Measurements from ENCODE around the gene ZNF827.

The ZNF827 gene

DNA sequence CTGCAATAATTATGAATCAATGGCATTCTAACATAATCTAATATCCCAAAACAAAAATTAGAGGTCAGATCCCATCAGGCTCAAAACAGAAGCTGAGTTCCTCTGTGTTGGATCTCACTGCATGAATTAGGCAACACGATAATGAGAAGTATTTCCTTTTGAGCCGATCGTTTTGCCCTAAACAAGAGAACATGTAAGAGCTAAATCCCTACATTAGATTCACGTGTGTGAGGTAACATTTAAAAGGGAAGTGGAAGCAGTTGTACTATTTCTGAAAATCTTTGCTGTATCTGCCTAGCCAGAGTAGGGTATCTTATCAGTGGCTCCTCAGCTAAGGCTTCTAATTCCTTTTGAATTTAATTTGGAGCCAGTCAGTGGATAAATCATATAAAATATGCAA is 143.1 kb downstream of the ZNF827 start:
- no peak overlapping the region for H3K27ac ChIP-seq (ENCODE audit: low read depth, low read length)
- H3K27me3 ChIP-seq (ENCODE audit: control insufficient read depth, insufficient read depth, low read length) = no peaks in the 10 kb centered on the region
- H3K4me3 ChIP-seq (ENCODE audit: low read depth, low read length) = no peak overlapping the region
- H3K36me3 ChIP-seq (ENCODE audit: control insufficient read depth, insufficient read depth, low read length) = peaks cover 11% of the 10 kb centered on the region
- H3K9me3 ChIP-seq (ENCODE audit: control insufficient read depth, insufficient read depth, low read depth, low read length) = no peaks in the 10 kb centered on the region
- peaks cover 8% of the 10 kb centered on the region; the same call in 1 of the 2 replicates for H3K4me1 ChIP-seq (ENCODE audit: control insufficient read depth, insufficient read depth, low read length)
- no peak overlapping the region for H3K9ac ChIP-seq (ENCODE audit: low read length)

GRCh38 chr4:145792429-145792828 is 146.2 kb downstream of the ZNF827 start:
- Histone ChIP-seq H3K9me3 (ENCODE audit: control insufficient read depth, insufficient read depth, low read depth, low read length) (no peaks in the 10 kb centered on the region), H3K4me1 (ENCODE audit: control insufficient read depth, insufficient read depth, low read length) (peaks cover 8% of the 10 kb centered on the region; the same call in 1 of the 2 replicates), H3K9ac (ENCODE audit: low read length) (no peak overlapping the region), H3K27me3 (ENCODE audit: control insufficient read depth, insufficient read depth, low read length) (no peaks in the 10 kb centered on the region), H3K4me3 (ENCODE audit: low read depth, low read length) (no peak overlapping the region), H3K27ac (ENCODE audit: low read depth, low read length) (no peak overlapping the region), H3K36me3 (ENCODE audit: control insufficient read depth, insufficient read depth, low read length) (peaks cover 8% of the 10 kb centered on the region)

DNA sequence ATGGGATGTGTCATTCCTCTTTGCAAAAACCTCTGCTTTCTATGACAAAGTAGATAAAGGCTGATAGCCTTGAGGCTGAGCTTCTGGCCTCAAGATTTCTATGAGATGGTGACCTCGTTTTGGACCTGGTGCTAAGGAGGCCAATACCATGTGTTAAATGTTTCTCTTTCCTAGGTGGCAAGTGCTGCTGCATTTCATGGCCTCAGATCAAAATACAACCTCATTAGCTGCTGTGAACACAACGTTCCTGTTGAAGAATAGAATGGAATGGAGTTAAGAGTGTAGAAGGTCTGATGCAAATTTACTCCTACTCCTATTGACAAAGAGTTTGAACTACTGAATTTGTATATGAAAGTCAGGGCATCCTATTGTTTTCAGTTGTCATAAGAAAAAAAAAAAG is 146.6 kb downstream of the ZNF827 start:
- Histone ChIP-seq H3K36me3 (ENCODE audit: control insufficient read depth, insufficient read depth, low read length) (peaks cover 8% of the 10 kb centered on the region), H3K27ac (ENCODE audit: low read depth, low read length) (no peak overlapping the region), H3K9ac (ENCODE audit: low read length) (no peak overlapping the region), H3K4me3 (ENCODE audit: low read depth, low read length) (no peak overlapping the region), H3K4me1 (ENCODE audit: control insufficient read depth, insufficient read depth, low read length) (peaks cover 8% of the 10 kb centered on the region; the same call in 1 of the 2 replicates), H3K27me3 (ENCODE audit: control insufficient read depth, insufficient read depth, low read length) (no peaks in the 10 kb centered on the region), H3K9me3 (ENCODE audit: control insufficient read depth, insufficient read depth, low read depth, low read length) (no peaks in the 10 kb centered on the region)

DNA sequence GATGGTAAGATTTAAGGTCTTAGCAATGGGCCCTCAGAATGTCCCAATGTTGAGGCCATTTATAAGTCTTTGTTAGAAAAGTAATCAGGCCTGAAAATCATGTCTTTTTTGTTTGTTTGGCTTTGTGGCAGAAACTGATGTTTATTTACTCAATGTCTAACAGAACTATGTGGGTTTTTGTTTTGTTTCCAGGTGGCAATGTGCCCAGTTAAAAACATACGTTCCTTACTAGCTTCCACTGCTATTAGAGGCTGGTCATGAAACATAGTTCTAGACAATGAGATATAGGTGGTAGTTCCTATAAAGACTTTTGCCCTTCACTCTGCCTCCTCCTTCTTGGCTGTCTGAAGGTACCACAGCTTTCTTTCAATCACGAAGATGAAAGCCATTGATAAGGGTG is 149.9 kb downstream of the ZNF827 start:
- H3K4me1 ChIP-seq (ENCODE audit: control insufficient read depth, insufficient read depth, low read length) = peaks cover 8% of the 10 kb centered on the region; the same call in 1 of the 2 replicates
- H3K27ac ChIP-seq (ENCODE audit: low read depth, low read length) = no peak overlapping the region
- peaks cover 20% of the 10 kb centered on the region for H3K36me3 ChIP-seq (ENCODE audit: control insufficient read depth, insufficient read depth, low read length)
- H3K27me3 ChIP-seq (ENCODE audit: control insufficient read depth, insufficient read depth, low read length) = no peaks in the 10 kb centered on the region
- peaks cover 5% of the 10 kb centered on the region; the same call in 1 of the 2 replicates for H3K9me3 ChIP-seq (ENCODE audit: control insufficient read depth, insufficient read depth, low read depth, low read length)
- no peak overlapping the region for H3K9ac ChIP-seq (ENCODE audit: low read length)
- H3K4me3 ChIP-seq (ENCODE audit: low read depth, low read length) = no peak overlapping the region

GRCh38 chr4:145786830-145787229 is 151.8 kb downstream of the ZNF827 start:
- Histone ChIP-seq H3K9me3 (ENCODE audit: control insufficient read depth, insufficient read depth, low read depth, low read length) (peaks cover 7% of the 10 kb centered on the region; the same call in 1 of the 2 replicates), H3K4me3 (ENCODE audit: low read depth, low read length) (no peak overlapping the region), H3K9ac (ENCODE audit: low read length) (no peak overlapping the region), H3K36me3 (ENCODE audit: control insufficient read depth, insufficient read depth, low read length) (peaks cover 27% of the 10 kb centered on the region), H3K27ac (ENCODE audit: low read depth, low read length) (no peak overlapping the region), H3K27me3 (ENCODE audit: control insufficient read depth, insufficient read depth, low read length) (no peaks in the 10 kb centered on the region), H3K4me1 (ENCODE audit: control insufficient read depth, insufficient read depth, low read length) (peaks cover 3% of the 10 kb centered on the region; the same call in 1 of the 2 replicates)

DNA sequence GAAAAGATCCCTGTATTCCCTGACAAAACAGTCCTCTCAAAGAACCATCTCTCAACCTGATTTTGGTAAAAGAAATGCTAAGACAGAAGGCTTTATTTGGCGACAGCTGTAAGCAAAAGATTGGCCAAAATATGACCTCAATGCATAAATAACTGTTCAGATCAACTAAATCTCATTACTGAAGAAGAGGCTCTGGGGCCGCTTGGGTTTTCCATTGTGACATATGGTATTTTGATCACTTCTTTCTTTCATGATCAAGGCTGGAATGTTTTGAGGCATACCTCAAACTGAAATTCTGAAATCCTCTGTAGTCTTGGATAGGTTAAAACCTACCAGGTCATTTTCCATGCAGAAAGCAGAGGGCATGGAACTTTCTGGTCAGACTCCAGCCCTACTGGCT is 152.4 kb downstream of the ZNF827 start:
- H3K4me3 ChIP-seq (ENCODE audit: low read depth, low read length) = no peak overlapping the region
- no peak overlapping the region for H3K9ac ChIP-seq (ENCODE audit: low read length)
- no peak overlapping the region for H3K27ac ChIP-seq (ENCODE audit: low read depth, low read length)
- H3K27me3 ChIP-seq (ENCODE audit: control insufficient read depth, insufficient read depth, low read length) = no peaks in the 10 kb centered on the region
- no peaks in the 10 kb centered on the region for H3K4me1 ChIP-seq (ENCODE audit: control insufficient read depth, insufficient read depth, low read length)
- peaks cover 27% of the 10 kb centered on the region for H3K36me3 ChIP-seq (ENCODE audit: control insufficient read depth, insufficient read depth, low read length)
- peaks cover 7% of the 10 kb centered on the region; the same call in 1 of the 2 replicates for H3K9me3 ChIP-seq (ENCODE audit: control insufficient read depth, insufficient read depth, low read depth, low read length)

DNA sequence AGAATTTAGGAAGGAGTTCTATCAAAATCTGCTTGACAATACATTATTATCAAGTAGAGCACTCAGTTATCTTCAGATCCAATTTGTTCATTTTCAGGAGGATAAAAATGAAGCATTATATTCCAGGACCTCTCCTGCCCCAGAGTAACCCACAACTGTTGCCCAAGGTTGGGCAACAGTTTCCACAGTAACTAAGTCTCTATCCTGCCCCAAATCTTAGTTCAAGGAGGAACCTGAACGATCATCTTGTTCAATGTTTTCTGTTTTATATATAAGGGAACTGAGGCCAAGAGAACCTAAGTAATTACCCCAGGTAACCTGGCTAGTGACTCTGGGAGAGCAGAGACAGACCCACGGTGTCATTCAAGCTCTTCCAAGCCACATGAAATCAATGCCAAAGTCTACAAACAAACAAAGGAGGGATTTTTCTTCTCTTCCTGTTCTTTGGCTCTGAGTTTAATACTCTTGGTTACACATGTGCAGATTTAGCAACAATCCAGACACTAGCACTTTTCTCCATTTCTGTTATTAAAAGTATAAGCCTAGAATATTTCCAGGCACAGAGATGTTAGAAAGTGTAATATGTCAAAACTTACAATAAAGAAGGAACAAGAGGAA is 153.1 kb downstream of the ZNF827 start:
- peaks cover 28% of the 10 kb centered on the region for H3K36me3 ChIP-seq (ENCODE audit: control insufficient read depth, insufficient read depth, low read length)
- H3K27me3 ChIP-seq (ENCODE audit: control insufficient read depth, insufficient read depth, low read length) = no peaks in the 10 kb centered on the region
- no peaks in the 10 kb centered on the region for H3K4me1 ChIP-seq (ENCODE audit: control insufficient read depth, insufficient read depth, low read length)
- no peak overlapping the region for H3K27ac ChIP-seq (ENCODE audit: low read depth, low read length)
- peaks cover 7% of the 10 kb centered on the region; the same call in 1 of the 2 replicates for H3K9me3 ChIP-seq (ENCODE audit: control insufficient read depth, insufficient read depth, low read depth, low read length)
- no peak overlapping the region for H3K9ac ChIP-seq (ENCODE audit: low read length)
- H3K4me3 ChIP-seq (ENCODE audit: low read depth, low read length) = no peak overlapping the region

GRCh38 chr4:145784036-145784435 is 154.6 kb downstream of the ZNF827 start:
- Histone ChIP-seq H3K36me3 (ENCODE audit: control insufficient read depth, insufficient read depth, low read length) (peaks cover 28% of the 10 kb centered on the region), H3K9ac (ENCODE audit: low read length) (no peak overlapping the region), H3K9me3 (ENCODE audit: control insufficient read depth, insufficient read depth, low read depth, low read length) (peaks cover 7% of the 10 kb centered on the region; the same call in 1 of the 2 replicates), H3K4me1 (ENCODE audit: control insufficient read depth, insufficient read depth, low read length) (peaks cover 13% of the 10 kb centered on the region), H3K4me3 (ENCODE audit: low read depth, low read length) (no peak overlapping the region), H3K27ac (ENCODE audit: low read depth, low read length) (no peak overlapping the region), H3K27me3 (ENCODE audit: control insufficient read depth, insufficient read depth, low read length) (no peaks in the 10 kb centered on the region)

- Histone ChIP-seq H3K4me3 (ENCODE audit: low read depth, low read length) (no peak overlapping the region), H3K27me3 (ENCODE audit: control insufficient read depth, insufficient read depth, low read length) (no peaks in the 10 kb centered on the region), H3K27ac (ENCODE audit: low read depth, low read length) (no peak overlapping the region), H3K9ac (ENCODE audit: low read length) (no peak overlapping the region), H3K4me1 (ENCODE audit: control insufficient read depth, insufficient read depth, low read length) (peaks cover 16% of the 10 kb centered on the region), H3K36me3 (ENCODE audit: control insufficient read depth, insufficient read depth, low read length) (peaks cover 34% of the 10 kb centered on the region), H3K9me3 (ENCODE audit: control insufficient read depth, insufficient read depth, low read depth, low read length) (peaks cover 7% of the 10 kb centered on the region; the same call in 1 of the 2 replicates)
These were observed 155.9 kb downstream of the ZNF827 start for GRCh38 chr4:145782756-145783155.

DNA sequence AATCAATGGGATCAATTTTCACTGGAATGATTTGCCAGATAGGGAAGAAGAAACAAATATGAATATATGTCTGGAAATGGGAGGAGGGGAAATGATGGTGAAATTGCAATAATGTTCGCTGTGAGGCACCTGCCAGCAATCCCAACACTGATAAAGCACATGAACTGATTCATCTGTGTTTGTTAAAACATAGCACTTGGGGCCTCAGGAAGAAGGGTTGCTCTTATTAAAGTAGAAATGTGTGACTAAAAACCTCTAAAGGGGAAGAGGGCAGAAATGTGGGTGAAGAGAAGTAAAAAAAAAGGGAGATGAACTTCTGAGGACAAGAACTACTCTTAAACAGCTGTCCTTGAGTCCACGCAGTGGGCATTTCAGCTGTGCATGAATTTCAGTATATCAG is 157.3 kb downstream of the ZNF827 start:
- Histone ChIP-seq H3K4me3 (ENCODE audit: low read depth, low read length) (no peak overlapping the region), H3K27me3 (ENCODE audit: control insufficient read depth, insufficient read depth, low read length) (no peaks in the 10 kb centered on the region), H3K9ac (ENCODE audit: low read length) (no peak overlapping the region), H3K4me1 (ENCODE audit: control insufficient read depth, insufficient read depth, low read length) (peaks cover 16% of the 10 kb centered on the region), H3K27ac (ENCODE audit: low read depth, low read length) (0 out of 2 replicates have a peak overlapping the region, but pooled peaks have one; percentile 6), H3K9me3 (ENCODE audit: control insufficient read depth, insufficient read depth, low read depth, low read length) (peaks cover 7% of the 10 kb centered on the region; the same call in 1 of the 2 replicates), H3K36me3 (ENCODE audit: control insufficient read depth, insufficient read depth, low read length) (peaks cover 40% of the 10 kb centered on the region)

- Histone ChIP-seq H3K36me3 (ENCODE audit: control insufficient read depth, insufficient read depth, low read length) (peaks cover 48% of the 10 kb centered on the region), H3K4me1 (ENCODE audit: control insufficient read depth, insufficient read depth, low read length) (peaks cover 16% of the 10 kb centered on the region), H3K27ac (ENCODE audit: low read depth, low read length) (peak overlapping the region; percentile 24), H3K27me3 (ENCODE audit: control insufficient read depth, insufficient read depth, low read length) (no peaks in the 10 kb centered on the region), H3K9me3 (ENCODE audit: control insufficient read depth, insufficient read depth, low read depth, low read length) (peaks cover 7% of the 10 kb centered on the region; the same call in 1 of the 2 replicates), H3K9ac (ENCODE audit: low read length) (no peak overlapping the region), H3K4me3 (ENCODE audit: low read depth, low read length) (no peak overlapping the region)
These were observed 159.3 kb downstream of the ZNF827 start for GRCh38 chr4:145779319-145779801.
